Effector CD4-positive, alpha-beta T cell (primary cell): ENCODE results near the gene TTC13.
A peak's percentile ranks its signal among the peaks of the same experiment; 100 is the strongest.
"Not testable (repeated sequence)": the region's sequence is repeated elsewhere in the genome, so short reads cannot be mapped to it uniquely, and the experiment has no call there.

Source experiments
- DNase-seq: peaks from one replicate; pipeline ENCODE4 v3.0.0-alpha.2; 2020
- total RNA-seq: gene quantifications from one replicate; lab custom pipeline; 2026; lab: John Stamatoyannopoulos, UW

TTC13 gene
- total RNA-seq, result 58.2 reads per million, percentile 71 among the genes with 10 or more reads in this experiment

- DNase-seq, result peak; percentile 91
These were observed at the start of gene TTC13, which contains the start of gene ARV1 for GRCh38 chr1:230978491-230979388. TTC13 (minus strand) TSS chr1:230978861; CDS start chr1:230978830, 31 bp downstream. ARV1 (plus strand) TSS chr1:230979094; CDS start chr1:230979106, 12 bp downstream.

- DNase-seq, result no peak
These were observed 49.3 kb upstream of the TTC13 start for GRCh38 chr1:231027971-231028370.

- DNase-seq, result no peak
These were observed 48.7 kb upstream of the TTC13 start for GRCh38 chr1:231027136-231027925.

GRCh38 chr1:231026576-231026975 is 47.9 kb upstream of the TTC13 start:
- no peak for DNase-seq

- DNase-seq, result no peak
These were observed 44.5 kb upstream of the TTC13 start for GRCh38 chr1:231023150-231023549.

- not testable (repeated sequence) for DNase-seq
These were observed 43.9 kb upstream of the TTC13 start for GRCh38 chr1:231022543-231022942.

- no peak for DNase-seq
These were observed 42.9 kb upstream of the TTC13 start for GRCh38 chr1:231021540-231022031.

- no peak for DNase-seq
These were observed 42.2 kb upstream of the TTC13 start for GRCh38 chr1:231020816-231021215.

- DNase-seq, result no peak
These were observed 41.5 kb upstream of the TTC13 start for GRCh38 chr1:231020139-231020601.

- DNase-seq, result no peak
These were observed 41.0 kb upstream of the TTC13 start for GRCh38 chr1:231019711-231020110.

GRCh38 chr1:231016966-231017365 is 38.3 kb upstream of the TTC13 start:
- no peak for DNase-seq

- no peak for DNase-seq
These were observed 37.6 kb upstream of the TTC13 start for GRCh38 chr1:231016234-231016633.

- no peak for DNase-seq
These were observed 34.8 kb upstream of the TTC13 start for GRCh38 chr1:231013391-231014015.

GRCh38 chr1:231011963-231012362 is 33.3 kb upstream of the TTC13 start:
- DNase-seq, result no peak

GRCh38 chr1:231011360-231011759 is 32.7 kb upstream of the TTC13 start:
- DNase-seq, result no peak

- DNase-seq, result not testable (repeated sequence)
These were observed 28.9 kb upstream of the TTC13 start for GRCh38 chr1:231007535-231007934.

GRCh38 chr1:231001892-231002291 is 23.2 kb upstream of the TTC13 start:
- no peak for DNase-seq

GRCh38 chr1:231000639-231001038 is 22.0 kb upstream of the TTC13 start:
- DNase-seq, result no peak

- DNase-seq, result no peak
These were observed 21.5 kb upstream of the TTC13 start for GRCh38 chr1:231000201-231000600.

GRCh38 chr1:230994860-230995259 is 16.2 kb upstream of the TTC13 start:
- no peak for DNase-seq

- DNase-seq, result no peak
These were observed 13.6 kb upstream of the TTC13 start for GRCh38 chr1:230992100-230992774.

GRCh38 chr1:230987448-230987847 is 8.8 kb upstream of the TTC13 start:
- no peak for DNase-seq
